ENCODE results near the gene TMEM181. TPM values are rescaled to one million over a fixed set of nuclear protein-coding genes. Genes with fewer than 3 reads are reported as not detected.

Gene TMEM181
- polyA plus RNA-seq, 2 of the 4 experiments (the other 2 are of a cell fraction), result 11.6 to 21.1 TPM

- Histone ChIP-seq H3K27ac (no peak overlapping the region), H3K4me3 (no peak overlapping the region), H3K4me2 (no peak overlapping the region), H3K9me3 (no peaks in the 10 kb centered on the region), H3K4me1 (no peaks in the 10 kb centered on the region)
- ChIA-PET CTCF (interaction anchor here (2.1 kb wide), 1 partner anchor 332 kb away, joined by 7 read pairs; no protein-coding TSS in a partner anchor), POLR2A (no interaction called here)
- no peak for ATAC-seq
- WGBS (ENCODE audit: missing lambda C conversion rate), result 59% methylated on average over 5 of the region's 5 CpGs
- no peak for FAIRE-seq
- TF ChIP-seq BHLHE40 (IDR thresholded peaks at IDR 0.05; ENCODE audit: low read depth, low read length) (no peak), HOXB5 (CRISPR knock-in tag; IDR thresholded peaks at IDR 0.05) (no peak), MAFK (IDR thresholded peaks at IDR 0.05; ENCODE audit: partially characterized antibody) (no peak), CHD2 (IDR thresholded peaks at IDR 0.05; ENCODE audit: low read length, partially characterized antibody) (no peak), POLR2AphosphoS2 (conservative IDR thresholded peaks at IDR 0.05; ENCODE audit: low read length) (no peak), EP300 (IDR thresholded peaks at IDR 0.05) (no peak), TP53 (CRISPR knock-in tag; IDR thresholded peaks at IDR 0.05) (no peak), EHF (CRISPR knock-in tag; IDR thresholded peaks at IDR 0.05) (no peak), CBX8 (IDR thresholded peaks at IDR 0.05) (no peak), PHF8 (IDR thresholded peaks at IDR 0.05; ENCODE audit: borderline replicate concordance, low read depth) (no peak), GATA3 (IDR thresholded peaks at IDR 0.05; ENCODE audit: borderline replicate concordance) (no peak), CHD4 (IDR thresholded peaks at IDR 0.05; ENCODE audit: borderline replicate concordance) (no peak), HES2 (IDR thresholded peaks at IDR 0.05) (no peak), HOXB13 (CRISPR knock-in tag; IDR thresholded peaks at IDR 0.05; ENCODE audit: low read depth) (no peak), KDM5A (IDR thresholded peaks at IDR 0.05) (no peak)
- DNase-seq (ENCODE audit: low read depth in 1 of 2, low spot score in 1 of 2), result no peak
These were observed 7.1 kb upstream of the TMEM181 start for GRCh38 chr6:158552796-158553138.

- 85% methylated on average over 4 of the region's 4 CpGs for WGBS (ENCODE audit: missing lambda C conversion rate)
- DNase-seq (ENCODE audit: low read depth in 1 of 2, low spot score in 1 of 2), result no peak
- TF ChIP-seq HDAC2 (IDR thresholded peaks at IDR 0.05), result no peak
- TF ChIP-seq CEBPB (IDR thresholded peaks at IDR 0.05), result no peak
- TF ChIP-seq JUNB (IDR thresholded peaks at IDR 0.05), result no peak
- TF ChIP-seq ELK1 (IDR thresholded peaks at IDR 0.05; ENCODE audit: low read depth, low read length), result no peak
- TF ChIP-seq HES2 (IDR thresholded peaks at IDR 0.05), result no peak
- TF ChIP-seq CTCF (IDR thresholded peaks at IDR 0.05), result no peak
- TF ChIP-seq JUN (IDR thresholded peaks at IDR 0.05), result no peak
- no peak for TF ChIP-seq PBX3 (IDR thresholded peaks at IDR 0.05)
- TF ChIP-seq HOXB5 (CRISPR knock-in tag; IDR thresholded peaks at IDR 0.05), result no peak
- TF ChIP-seq RNF2 (IDR thresholded peaks at IDR 0.05; ENCODE audit: borderline replicate concordance, low read depth), result no peak
- TF ChIP-seq ATOH8 (CRISPR knock-in tag; IDR thresholded peaks at IDR 0.05; ENCODE audit: low read depth), result no peak
- no peak for TF ChIP-seq ZC3H11A (IDR thresholded peaks at IDR 0.05)
- Histone ChIP-seq H3K4me2 (no peak overlapping the region), H3K9me3 (no peaks in the 10 kb centered on the region), H3K4me3 (no peak overlapping the region), H3K4me1 (peaks cover 4% of the 10 kb centered on the region; the same call in 1 of the 3 replicates), H3K27ac (no peak overlapping the region)
- ChIA-PET POLR2A (no interaction called here), CTCF (no interaction called here)
- FAIRE-seq, result no peak
- no peak for ATAC-seq
These were observed 5.1 kb upstream of the TMEM181 start for GRCh38 chr6:158554611-158555361.
